SW 1271 (cell line): ENCODE measurements around the gene NGB.

ENCODE experiments used
- DNase-seq, 2 experiments: peaks; one replicate each; lab custom pipeline; 2025; lab: John Stamatoyannopoulos, UW

The NGB gene

DNA sequence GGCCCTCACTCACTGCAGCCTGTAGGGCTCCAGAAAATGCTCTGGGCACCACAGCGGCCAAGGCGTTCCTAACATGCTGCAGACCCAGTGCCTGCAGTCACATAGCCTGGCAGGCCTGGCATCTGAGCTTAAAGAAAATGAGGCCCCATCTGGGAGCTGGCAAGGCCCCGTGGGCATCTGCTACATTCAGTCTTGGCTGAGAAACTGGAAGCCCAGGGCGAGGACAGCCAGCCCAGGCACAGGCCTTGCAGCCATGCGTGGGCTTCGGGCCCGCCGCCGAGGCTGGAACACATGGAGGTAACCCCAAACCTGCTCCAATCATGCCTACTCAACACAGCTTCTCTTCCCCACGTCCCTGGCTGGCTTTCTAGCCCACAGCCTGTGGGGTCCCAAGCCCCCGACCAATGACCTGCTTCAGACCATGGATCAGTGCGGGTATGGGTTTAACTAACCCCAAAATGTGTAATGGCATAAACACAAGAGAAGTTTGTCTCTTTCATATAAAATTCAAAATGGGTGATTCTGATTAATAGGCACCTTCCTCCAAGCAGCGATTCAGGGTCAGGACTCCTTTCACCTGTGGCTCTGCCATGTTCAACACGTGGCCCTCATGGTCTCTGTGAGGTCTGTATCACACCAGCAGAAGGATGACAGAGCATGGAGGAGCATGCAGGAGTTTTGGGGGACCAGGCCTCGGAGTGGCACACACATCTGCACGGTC is 6.4 kb downstream of the NGB start:
- DNase-seq: no peak

DNA sequence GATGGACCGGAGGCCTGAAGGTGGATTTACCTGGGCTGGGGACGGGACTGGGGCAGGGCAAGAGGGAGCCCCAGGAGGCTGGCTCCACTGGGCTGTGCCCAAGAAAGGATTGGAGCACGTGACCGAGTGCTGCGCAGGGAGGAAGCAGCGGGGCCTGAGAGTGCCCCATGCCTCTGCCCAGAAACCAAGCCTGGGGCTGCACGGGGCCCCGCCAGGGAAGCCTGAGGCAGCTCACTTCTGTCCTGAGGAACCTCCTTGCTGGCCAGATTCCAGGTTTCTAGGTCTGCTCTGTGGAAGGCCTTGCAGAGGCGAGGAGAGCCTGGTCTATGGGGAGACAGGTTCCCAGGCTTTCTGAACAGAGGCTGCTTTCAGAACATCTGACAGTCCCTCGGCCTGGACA is 10.4 kb downstream of the NGB start:
- DNase-seq: no peak

DNA sequence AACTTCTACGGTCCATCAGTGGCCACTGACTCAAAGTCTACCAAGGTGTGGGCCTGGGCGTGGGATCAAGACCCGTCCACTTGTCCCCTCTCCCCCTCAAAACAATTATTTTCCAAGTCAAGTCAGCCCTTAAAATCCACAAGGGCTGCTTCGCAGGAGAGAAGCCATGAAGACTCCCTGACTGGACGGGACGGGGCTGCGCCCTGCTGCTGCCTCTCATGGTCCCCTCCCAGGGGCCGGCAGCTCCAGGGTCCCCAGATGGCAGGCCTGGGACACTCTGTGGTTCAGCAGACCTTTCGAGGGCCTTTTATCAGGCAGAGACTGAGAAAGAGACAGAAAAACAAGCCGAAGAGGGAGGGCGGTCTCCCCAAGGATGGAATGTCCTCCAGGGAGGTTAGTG is 10.8 kb downstream of the NGB start:
- DNase-seq: no peak

DNA sequence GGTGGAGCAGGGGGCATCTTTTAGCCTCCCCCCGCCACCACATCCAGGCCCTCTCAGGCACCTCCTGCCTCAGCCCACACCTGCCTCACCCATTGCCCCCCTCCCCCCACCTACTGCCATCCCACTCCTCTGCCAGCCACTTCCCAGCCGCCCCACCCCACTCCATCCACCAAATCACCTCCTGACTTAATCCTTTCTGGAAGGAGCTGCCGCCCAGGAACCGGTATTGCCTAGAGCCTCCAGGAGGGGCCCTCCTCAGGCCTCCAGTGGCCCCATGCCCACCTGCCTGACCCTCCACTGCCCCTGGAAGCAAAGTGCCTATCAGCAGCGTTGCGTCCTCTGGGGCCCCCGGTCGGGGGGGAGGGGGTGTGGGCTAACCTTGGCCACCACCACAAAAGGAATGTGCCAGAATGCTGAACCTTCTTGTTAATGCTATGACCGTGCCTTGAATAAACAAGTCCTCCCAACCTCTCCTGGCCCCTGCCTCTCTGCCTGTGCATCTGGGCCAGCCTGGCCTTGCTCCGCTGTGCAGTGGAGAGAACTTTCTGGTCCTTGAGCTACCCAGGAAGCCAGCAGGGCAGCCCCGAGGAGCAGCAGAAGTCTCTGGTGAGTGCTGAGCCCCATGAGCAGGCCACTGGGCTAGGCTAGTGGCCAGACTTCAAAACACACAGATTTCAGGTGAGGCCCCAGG is 11.8 kb downstream of the NGB start:
- no peak for DNase-seq

DNA sequence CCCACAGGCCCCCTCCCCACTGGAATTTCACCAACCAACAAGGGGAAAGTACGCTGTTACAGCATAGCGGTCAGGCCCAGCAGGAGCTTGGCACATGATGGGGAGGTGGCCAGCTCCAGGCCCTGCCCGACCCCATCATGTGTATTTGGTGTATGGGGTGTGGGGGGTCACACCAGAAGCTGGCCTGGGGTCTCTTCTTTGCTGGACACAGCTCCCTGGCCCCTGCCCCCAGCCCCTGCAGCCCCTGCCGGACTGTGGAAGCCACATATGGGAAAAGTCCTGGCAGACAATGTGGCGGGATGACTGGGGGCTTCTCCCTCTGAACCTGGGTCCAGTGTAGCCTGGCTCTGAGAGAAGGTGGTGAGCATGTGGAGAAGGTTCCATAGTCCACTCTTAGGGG is 12.4 kb downstream of the NGB start:
- DNase-seq: no peak

DNA sequence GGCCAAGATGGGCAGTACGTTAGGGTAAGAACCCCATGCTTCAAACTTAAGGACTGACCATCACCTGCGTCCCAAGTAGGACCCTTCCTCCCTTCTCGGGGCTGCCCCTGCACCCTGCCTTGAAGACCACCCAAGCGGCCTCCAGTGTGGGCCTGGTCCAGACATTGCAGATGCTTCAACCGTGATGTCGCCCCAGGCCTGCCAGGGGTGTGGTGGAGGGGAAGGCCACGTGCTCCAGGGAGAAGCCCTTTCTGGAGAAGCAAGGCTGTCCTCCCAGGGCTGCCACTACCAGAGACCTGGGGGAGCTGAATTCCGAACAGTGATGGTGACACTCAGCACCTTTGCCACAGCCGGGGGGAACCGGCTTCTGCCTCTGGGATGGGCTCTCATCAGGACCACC is 13.3 kb downstream of the NGB start:
- DNase-seq: no peak

DNA sequence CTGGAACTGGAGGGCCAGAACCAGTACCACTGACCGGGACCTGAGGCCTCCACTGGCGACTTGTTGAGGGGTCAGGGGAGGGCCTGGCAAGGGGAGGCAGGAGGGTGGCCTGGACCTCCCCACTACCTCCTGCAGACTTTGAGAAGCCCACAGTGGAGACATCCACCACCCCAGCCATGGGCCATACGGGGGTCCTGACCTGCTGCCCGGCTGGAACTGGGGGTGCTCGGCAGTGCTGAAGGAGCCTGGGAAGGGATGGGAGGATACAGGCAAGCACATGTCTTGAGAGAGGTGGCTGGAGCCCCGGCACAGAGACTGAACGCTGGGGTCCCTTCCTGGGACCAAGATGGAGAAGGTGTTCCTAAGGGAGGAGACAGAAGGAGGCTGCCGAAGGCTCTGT is 14.3 kb downstream of the NGB start:
- DNase-seq: no peak

DNA sequence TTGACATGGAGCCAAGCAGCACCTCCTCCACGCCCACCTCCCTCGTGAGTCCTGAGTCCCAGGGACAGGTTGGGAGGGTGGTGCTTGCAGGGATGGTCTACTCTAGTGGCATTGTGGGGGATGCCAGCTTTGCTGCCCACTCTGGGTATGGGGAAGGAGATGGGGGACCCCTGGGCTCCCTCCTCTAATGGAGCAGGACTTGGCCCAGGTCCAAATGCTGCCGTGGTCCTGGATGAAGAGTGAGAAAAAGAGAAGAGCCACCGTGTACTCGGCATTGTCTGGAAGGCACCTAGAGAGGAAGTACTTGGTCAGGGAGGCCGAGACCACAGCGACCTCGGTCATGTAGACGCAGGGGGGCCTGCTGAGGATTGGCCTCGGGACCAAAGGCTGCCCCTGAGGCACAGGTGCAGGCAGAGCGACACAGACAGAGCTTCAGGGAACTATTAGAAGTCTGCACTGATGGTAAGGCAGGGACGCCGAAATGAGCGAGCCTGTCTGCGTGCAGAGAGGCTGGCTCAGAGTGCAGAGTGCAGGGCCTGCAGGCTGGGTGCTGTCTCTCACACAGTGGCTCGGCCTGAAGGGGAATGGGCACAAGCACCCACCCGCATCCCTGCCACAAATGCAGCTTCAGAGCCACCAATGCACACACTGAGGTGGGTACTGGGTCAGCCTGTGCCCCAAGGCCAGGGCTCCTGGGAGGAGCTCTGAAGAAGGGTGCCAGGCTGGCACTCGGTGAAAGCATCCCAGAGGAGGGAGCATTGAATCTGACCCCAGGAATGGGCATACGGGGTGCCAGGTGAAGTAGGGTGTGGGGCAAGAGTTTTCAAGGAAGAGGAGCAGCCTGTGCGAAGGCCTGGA is 17.4 kb downstream of the NGB start:
- no peak for DNase-seq

DNA sequence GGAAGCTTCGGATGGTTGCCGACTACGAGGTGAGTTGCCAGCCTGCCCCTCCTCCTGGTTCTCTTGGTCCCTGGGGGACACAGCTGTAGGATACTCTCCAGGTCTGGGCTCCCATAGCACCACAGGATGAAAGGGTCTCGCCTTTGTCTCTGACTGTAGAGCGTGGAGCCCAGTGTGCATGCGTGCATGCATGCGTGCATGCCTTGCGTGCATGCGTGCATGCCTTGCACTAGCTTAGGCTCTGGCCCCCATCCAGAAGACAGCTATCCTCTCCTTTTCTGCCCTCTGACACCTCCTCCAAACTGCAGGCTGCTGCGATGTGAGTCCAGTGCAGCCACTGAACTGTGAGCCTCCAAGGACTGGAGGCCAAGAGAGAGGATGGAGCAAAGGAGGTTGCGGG is 19.1 kb downstream of the NGB start:
- DNase-seq: no peak

DNA sequence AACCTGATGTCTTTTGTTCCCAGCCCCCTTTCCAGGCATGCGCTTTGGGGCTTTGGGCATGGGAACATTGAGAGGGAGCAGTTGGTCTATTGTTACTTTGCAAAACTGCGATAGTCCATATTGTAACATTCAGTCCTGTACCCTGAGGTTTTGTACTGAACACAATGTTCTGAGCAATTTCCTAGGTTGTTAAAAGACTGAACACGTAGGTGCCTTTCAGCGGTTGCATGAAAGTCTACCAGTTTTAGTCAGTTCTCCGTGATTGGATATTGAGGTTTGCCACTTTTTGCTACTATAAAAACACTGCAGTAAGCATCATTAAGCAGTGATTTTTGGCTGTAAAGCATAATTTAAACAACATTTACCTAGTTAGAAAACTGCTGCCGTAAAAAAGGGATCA is 20.1 kb downstream of the NGB start:
- no peak for DNase-seq

DNA sequence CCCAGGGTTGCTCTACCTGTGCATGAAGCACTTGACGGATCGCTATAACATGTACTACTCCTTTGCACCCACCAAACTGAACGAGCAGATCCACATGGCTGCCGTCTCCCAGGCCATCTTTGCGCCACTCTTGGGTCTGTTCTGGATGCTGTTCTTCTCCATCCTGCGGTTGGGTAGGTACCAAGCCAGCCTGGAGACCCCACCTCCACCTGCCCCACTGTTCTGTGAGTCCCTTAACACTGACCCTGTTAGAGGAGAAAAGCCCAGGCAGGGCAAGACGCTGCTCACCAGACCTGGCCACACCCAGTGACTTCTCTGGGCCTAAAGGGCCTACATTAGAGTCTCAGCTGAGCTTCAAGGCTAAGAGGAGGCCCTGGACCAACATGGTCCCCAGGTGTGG is 21.7 kb downstream of the NGB start:
- DNase-seq: no peak

DNA sequence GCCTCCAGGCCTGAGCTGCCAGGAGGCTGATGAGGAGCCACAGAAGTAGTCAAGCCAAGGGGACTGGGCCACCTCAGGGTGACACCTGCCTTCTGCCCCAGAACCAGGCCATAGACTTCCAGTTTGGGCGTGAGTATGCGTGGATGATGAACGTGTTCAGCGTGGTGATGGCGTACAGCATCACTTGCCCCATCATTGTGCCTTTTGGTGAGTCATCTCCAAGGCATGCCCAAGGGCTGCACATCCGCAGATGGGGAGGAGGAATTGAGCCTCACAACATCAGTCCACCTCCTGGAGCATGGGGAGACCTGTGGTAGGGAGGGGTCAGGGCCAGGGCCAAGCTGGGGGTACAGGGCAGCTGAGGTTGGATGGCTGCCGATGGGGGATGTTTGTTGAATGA is 22.3 kb downstream of the NGB start:
- no peak for DNase-seq

DNA sequence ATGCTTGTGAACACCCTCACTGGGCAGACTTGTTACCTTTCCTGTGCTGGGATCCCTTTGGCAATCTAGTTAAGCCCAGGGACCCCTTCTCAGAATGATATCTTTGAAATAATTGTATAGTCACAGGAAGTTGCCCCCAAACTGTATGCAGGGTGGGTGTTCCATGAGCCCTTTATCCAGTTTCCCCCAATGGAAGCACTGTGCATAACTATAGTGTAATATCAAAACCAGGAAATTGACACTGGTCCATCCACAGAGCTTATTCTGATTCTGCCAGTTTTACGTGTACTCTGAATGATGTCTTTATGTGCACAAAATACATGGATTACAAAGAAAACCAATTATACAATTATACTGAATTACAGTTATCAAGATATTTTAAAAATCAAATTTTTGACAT is 24.2 kb downstream of the NGB start:
- no peak for DNase-seq

DNA sequence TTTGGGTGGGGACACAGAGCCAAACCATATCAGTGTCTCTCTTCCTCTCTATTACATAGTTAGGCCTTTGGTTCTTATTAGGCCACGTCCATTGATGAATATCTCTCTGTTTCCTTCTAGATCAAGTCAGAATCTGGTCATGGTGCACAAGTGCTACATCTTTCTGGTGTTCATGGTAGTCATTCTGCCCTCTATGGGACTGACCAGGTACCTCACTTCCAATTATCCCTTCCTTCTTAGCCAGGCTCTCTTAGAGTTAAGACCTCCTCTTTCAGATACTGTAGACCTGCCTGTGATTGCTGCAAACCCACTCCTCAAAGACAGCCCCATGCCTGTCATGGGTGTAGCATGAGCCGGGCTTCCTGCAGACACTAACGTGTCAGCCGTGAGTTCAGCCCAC is 25.2 kb downstream of the NGB start:
- no peak for DNase-seq

DNA sequence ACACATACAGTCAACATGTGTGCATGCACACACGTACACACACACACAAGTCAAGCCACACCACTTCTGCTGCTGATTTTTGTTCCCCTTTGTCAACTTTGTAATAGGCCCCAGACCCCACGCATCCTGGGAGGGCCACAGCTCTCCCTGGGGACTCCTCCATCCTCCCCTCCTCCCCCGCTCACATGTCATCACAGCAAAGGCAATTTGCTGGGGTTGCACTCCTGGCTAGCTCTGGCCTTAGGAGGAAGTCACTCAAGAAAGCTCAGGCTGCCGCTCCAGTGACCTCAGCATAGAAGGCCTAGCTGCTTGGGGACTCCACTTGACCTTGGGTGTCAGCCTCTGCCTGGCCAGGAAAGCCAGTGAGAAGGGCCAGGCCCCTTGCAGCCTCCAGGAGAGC is 27.2 kb downstream of the NGB start:
- no peak for DNase-seq

DNA sequence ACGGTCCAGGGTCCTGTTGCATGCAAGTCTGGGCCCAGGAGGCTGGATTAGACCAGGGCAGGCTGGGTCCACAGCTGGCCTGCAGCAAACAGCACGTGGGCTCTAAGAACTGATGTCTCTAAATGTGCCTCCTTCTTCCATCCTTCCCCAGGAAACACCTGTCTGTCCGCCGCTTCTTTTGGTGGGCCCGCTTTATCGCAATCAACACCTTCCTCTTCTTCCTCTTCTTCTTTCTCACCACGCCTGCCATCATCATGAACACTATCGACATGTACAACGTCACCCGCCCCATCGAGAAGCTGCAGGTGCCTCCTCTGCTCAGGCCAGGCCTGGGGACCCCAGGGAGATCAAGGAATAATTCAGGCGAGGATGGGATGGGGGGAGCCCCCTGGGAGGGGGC is 28.3 kb downstream of the NGB start:
- no peak for DNase-seq

DNA sequence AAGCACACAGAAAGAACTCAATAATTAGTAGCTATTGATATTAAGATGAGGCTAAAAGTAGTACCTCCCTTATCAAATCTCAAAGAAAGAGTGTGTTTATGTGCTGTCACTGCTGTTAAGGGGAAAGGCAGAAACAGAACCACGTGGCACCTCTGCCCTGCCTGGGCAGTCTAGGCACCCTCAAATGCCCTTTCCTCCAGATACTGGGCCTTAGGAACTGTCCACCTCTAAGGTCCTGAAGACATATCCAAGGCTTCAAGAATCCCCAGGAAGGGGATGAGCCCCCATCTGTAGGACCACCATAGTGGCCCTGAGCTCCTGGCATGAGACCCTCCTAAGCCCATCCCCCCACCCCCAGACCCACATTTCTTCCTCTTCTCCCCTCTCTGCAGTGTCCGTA is 29.1 kb downstream of the NGB start:
- no peak for DNase-seq

DNA sequence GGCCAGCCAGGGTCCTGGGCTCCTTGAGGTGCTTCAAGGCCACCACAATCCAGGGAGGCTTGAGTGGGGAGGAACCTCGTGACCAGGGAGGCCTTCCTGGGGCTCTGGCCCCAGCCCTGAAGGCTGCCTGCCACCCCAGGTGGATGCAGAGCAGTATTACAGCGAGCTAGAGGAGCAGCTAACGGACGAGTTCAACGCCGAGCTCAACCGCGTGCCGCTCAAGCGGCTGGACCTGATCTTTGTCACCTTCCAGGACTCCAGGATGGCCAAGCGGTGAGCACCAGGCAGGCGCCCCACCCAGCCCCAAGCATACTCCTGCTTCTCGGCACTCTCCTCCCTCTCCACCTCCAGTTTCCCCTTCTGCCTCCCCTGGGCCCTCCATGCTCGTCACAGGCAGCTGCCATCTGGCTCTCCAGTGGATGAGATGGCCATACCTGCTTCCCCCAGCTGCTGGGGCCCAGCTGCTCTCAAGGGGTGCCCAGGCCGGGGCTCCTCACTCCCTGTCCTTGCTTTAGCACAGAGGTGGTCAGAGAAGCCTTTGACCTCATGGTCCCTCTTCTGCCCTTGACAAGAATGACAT is 30.6 kb downstream of the NGB start:
- no peak for DNase-seq

DNA sequence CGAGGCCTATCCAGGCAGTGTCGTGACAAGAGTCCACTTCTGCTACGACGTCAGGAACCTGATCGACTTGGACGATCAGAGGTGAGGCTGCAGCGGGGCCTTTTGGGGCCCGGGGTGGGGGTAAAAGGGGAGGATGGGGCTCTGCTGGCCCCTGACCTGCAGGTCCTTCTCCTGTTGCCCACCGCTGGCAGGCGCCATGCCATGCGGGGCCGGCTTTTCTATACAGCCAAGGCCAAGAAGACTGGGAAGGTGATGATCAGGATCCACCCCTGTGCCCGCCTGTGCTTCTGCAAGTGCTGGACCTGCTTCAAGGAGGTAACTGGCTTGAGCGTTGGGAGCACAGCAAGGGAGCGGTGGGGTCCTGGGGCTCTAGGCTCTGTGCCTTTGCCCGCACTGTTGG is 31.6 kb downstream of the NGB start:
- DNase-seq: no peak

DNA sequence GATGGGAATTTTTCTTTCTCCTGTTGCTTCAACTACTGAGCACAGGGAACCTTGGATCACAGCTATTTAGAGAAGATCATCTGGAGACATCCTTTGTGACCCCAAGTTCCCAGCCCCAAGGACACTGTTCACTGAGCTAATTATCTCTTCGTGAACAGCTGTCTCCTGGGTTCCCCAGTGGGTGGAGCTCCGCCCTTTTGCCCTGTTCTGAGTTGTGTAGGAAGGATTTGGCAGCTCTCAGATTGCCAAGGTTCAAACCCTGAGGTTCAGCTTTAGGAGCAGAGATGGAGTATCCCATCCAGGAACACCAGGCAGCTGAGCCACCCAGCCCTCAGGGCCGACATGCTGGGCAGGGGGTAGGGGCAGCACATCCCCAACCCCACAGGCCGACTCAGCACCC is 32.0 kb downstream of the NGB start:
- DNase-seq: no peak

DNA sequence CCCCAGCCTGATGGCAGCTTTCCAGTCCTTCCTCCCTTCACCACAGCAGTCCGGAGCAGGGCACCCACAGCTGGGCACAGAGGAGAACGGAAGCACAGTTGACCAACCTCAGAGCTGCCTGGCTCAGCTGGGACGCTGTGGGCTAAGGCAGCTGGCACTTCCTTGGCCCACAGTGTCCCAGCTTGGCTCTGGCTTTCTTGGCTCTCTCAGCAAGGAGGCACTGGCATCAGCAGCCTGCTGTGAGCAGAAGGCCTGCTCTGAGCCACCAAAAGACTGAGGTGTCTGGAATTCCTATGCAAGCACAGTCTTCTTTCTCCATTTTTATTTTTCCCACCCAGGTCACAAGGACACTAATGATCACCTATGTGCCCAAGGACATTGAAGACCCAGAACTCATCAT is 32.6 kb downstream of the NGB start:
- DNase-seq: no peak

DNA sequence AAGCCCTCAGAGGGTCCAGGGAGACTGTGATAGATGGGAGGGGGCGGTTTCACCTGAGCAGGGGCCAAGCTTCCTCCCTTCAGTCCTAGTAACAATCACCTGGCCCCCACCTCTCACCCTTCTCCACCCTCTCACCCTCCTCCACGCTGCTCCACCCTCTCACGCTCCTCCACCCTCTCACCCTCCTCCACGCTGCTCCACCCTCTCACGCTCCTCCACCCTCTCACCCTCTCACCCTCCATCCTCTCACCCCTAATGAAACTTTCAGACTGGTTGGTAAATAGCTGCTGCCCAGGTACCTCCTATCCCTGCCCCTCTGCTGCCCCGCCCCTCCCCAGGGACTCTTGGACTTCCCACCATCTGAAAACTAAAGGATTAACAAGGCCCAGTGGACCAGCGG is 34.2 kb downstream of the NGB start:
- no peak for DNase-seq

DNA sequence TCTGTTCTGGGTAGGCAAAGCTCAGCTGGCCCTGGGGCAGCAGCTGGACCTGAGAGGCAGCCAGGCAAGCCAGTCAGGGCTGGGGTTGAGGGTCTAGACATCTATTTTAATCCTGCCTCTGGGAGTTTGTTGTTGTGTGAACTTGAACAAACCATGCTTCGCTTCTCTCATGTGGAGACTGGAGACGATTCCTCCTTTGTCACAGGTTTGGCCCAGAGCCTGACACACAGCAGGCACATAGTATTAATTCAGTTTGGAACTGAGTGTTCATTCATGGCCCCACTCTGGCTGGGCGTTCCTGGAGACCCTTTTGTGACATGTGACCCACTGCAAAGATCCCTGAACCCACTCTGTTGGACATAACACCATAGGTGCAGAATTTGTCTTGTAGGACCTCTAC is 39.3 kb downstream of the NGB start:
- no peak for DNase-seq
